Gastroesophageal sphincter (tissue), 4 donors: ENCODE measurements around the gene SDHAF3. TPM values are rescaled to one million over a fixed set of nuclear protein-coding genes. Genes with fewer than 3 reads are reported as not detected.

ENCODE experiments used
- ATAC-seq: fragments of 150-250 bp; one replicate; pipeline ENCODE4 v1.9.1; 2016; ENCODE audit warnings: mild to moderate bottlenecking, moderate library complexity
- H3K27ac ChIP-seq, 4 donors: fragments of 200-600 bp; sonication (generic) in 3 of 4; 1 replicate in 3 of 4; 2 replicates in 1 of 4; pipeline ENCODE4 v1.5.1; 2016 to 2019
- H3K27me3 ChIP-seq: fragments of 200-600 bp; sonication (generic); one replicate; pipeline ENCODE4 v1.5.1; 2019
- H3K36me3 ChIP-seq, 2 donors: fragments of 200-600 bp; sonication (generic); one replicate each; pipeline ENCODE4 v1.5.1; 2019; ENCODE audit warnings: control low read depth in 1 of 2
- H3K4me1 ChIP-seq, 3 donors: fragments of 200-600 bp; sonication (generic); 1 replicate in 2 of 3; 2 replicates in 1 of 3; pipeline ENCODE4 v1.5.1; 2016 to 2019; ENCODE audit warnings: control low read depth in 2 of 3
- H3K4me3 ChIP-seq, 2 donors: fragments of 200-600 bp; sonication (generic); one replicate each; pipeline ENCODE4 v1.5.1; 2019; ENCODE audit warnings: mild to moderate bottlenecking in 1 of 2, moderate library complexity in 1 of 2
- H3K9me3 ChIP-seq, 3 donors: fragments of 200-600 bp; sonication (generic); one replicate each; pipeline ENCODE4 v1.5.1; 2017 to 2019; ENCODE audit warnings: control low read depth in 2 of 3
- CTCF ChIP-seq, 4 experiments: fragments of 200-600 bp in 2 of 4; fragments of 450-650 bp in 2 of 4; sonication (generic) in 1 of 4; IDR thresholded peaks; one replicate each; pipeline ENCODE4 v1.5.1; 2017 to 2019; ENCODE audit warnings: antibody characterized with exemption in 4 of 4, mild to moderate bottlenecking in 2 of 4, moderate library complexity in 2 of 4
- EP300 ChIP-seq: sonication (generic); formaldehyde crosslinking; IDR thresholded peaks from one replicate; pipeline ENCODE4 v1.6.1; 2017; ENCODE audit warnings: antibody characterized with exemption, mild to moderate bottlenecking
- POLR2A ChIP-seq, 2 donors: fragments of 450-650 bp; IDR thresholded peaks; one replicate each; pipeline ENCODE4 v1.6.1; 2017; ENCODE audit warnings: antibody characterized with exemption in 2 of 2, mild to moderate bottlenecking in 2 of 2, moderate library complexity in 1 of 2
- POLR2AphosphoS5 ChIP-seq: sonication (generic); formaldehyde crosslinking; IDR thresholded peaks from one replicate; pipeline ENCODE4 v1.6.1; 2017; ENCODE audit warnings: antibody characterized with exemption
- WGBS, 2 donors: methylation state at CpG; one replicate each; pipeline ENCODE4 v1.1.5; 2018; ENCODE audit warnings: low coverage in 1 of 2; 5-methylcytosine and 5-hydroxymethylcytosine counted together
- total RNA-seq, 4 donors: library from RNA; depleted of rRNA; stranded (reverse); fragments of >200 nt; gene quantifications; one replicate each; pipeline ENCODE4 v1.1.0, GENCODE V29; 2016

Gene SDHAF3
- total RNA-seq, 4 donors from 2014 or later = 6.9 to 8.5 (median 7.2) TPM

GRCh38 chr7:97126483-97127171 lies 9.1 kb downstream of the SDHAF3 start:
- WGBS, 2 donors = 85 to 87% methylated on average over 6 to 8 of the region's 15 CpGs
- H3K27ac ChIP-seq = no peak overlapping the region
- ATAC-seq = no peak
- no peaks in the 10 kb centered on the region for H3K9me3 ChIP-seq
- TF ChIP-seq EP300 = no peak
- TF ChIP-seq POLR2AphosphoS5 = no peak
- H3K36me3 ChIP-seq = no peaks in the 10 kb centered on the region
- H3K4me1 ChIP-seq = no peaks in the 10 kb centered on the region
- no peaks in the 10 kb centered on the region for H3K27me3 ChIP-seq
- no peak overlapping the region for H3K4me3 ChIP-seq

GRCh38 chr7:97128736-97129135 lies 11.2 kb downstream of the SDHAF3 start:
- H3K27ac ChIP-seq = no peak overlapping the region
- no peak overlapping the region for H3K4me3 ChIP-seq
- H3K36me3 ChIP-seq = no peaks in the 10 kb centered on the region
- TF ChIP-seq POLR2AphosphoS5 (no peak), POLR2A (IDR thresholded peaks at IDR 0.05) (no peak), CTCF (IDR thresholded peaks at IDR 0.05) (no peak), EP300 (no peak)
- no peak for ATAC-seq
- no peaks in the 10 kb centered on the region for H3K27me3 ChIP-seq
- H3K4me1 ChIP-seq = no peaks in the 10 kb centered on the region
- 100% methylated on average over 1 of the region's 1 CpG; no CpG with 5 or more reads in 1 of the 2 donors for WGBS, 2 donors
- no peaks in the 10 kb centered on the region for H3K9me3 ChIP-seq

- H3K27ac ChIP-seq = no peak overlapping the region
- WGBS, 2 donors = 75 to 83% methylated on average over 2 to 3 of the region's 6 CpGs
- H3K36me3 ChIP-seq = no peaks in the 10 kb centered on the region
- H3K4me1 ChIP-seq = no peaks in the 10 kb centered on the region
- no peaks in the 10 kb centered on the region for H3K9me3 ChIP-seq
- H3K4me3 ChIP-seq = no peak overlapping the region
- no peaks in the 10 kb centered on the region for H3K27me3 ChIP-seq
- no peak for ATAC-seq
- TF ChIP-seq POLR2AphosphoS5 (no peak), POLR2A (IDR thresholded peaks at IDR 0.05) (no peak), CTCF (IDR thresholded peaks at IDR 0.05) (no peak), EP300 (no peak)
These were observed 13.1 kb downstream of the SDHAF3 start for GRCh38 chr7:97130417-97131139.

GRCh38 chr7:97133159-97133558 lies 15.7 kb downstream of the SDHAF3 start:
- Histone ChIP-seq H3K4me3 (no peak overlapping the region), H3K9me3 (no peaks in the 10 kb centered on the region), H3K4me1 (no peaks in the 10 kb centered on the region), H3K36me3 (peaks cover 0 to 4% of the 10 kb centered on the region in 2 donors), H3K27ac (no peak overlapping the region), H3K27me3 (no peaks in the 10 kb centered on the region)
- WGBS, 2 donors = 58 to 73% methylated on average over 2 of the region's 2 CpGs
- no peak for ATAC-seq
- TF ChIP-seq POLR2AphosphoS5 (no peak), POLR2A (IDR thresholded peaks at IDR 0.05) (no peak), EP300 (no peak), CTCF (IDR thresholded peaks at IDR 0.05) (no peak)

GRCh38 chr7:97138830-97139229 lies 21.3 kb downstream of the SDHAF3 start:
- TF ChIP-seq POLR2A (IDR thresholded peaks at IDR 0.05) = no peak
- TF ChIP-seq EP300 = no peak
- no peak for TF ChIP-seq POLR2AphosphoS5
- no peak for TF ChIP-seq CTCF (IDR thresholded peaks at IDR 0.05)
- no peak for ATAC-seq
- no peaks in the 10 kb centered on the region for H3K27me3 ChIP-seq
- H3K36me3 ChIP-seq = peaks cover 0 to 16% of the 10 kb centered on the region in 2 donors
- no peak overlapping the region for H3K27ac ChIP-seq
- WGBS, 2 donors = no CpG with 5 or more reads among the region's 8 CpGs
- peaks cover 0 to 19% (median 0%) of the 10 kb centered on the region in 3 donors for H3K9me3 ChIP-seq
- no peak overlapping the region for H3K4me3 ChIP-seq
- no peaks in the 10 kb centered on the region for H3K4me1 ChIP-seq
